GM12878 (cell line): Measurements from ENCODE around the gene SLC2A4. TPM values are rescaled to one million over a fixed set of nuclear protein-coding genes. Genes with fewer than 3 reads are reported as not detected.

ENCODE experiments used
- ATAC-seq: fragments of 200-7000 bp; cut with Tn5 transposase; 3 replicates; pipeline ENCODE4 v1.9.1; 2020; ENCODE audit warnings: mild to moderate bottlenecking, moderate library complexity
- BruUV-seq: library from RNA; stranded (reverse); fragments of 400-500 nt; replicated peaks from 2 replicates; lab custom pipeline; 2021; lab: Mats Ljungman, UMichigan
- CTCF ChIA-PET: fragments of 300-600 bp; sonication (Branson Sonifier 250); formaldehyde crosslinking; extraction: SDS; loops from one replicate; lab custom pipeline; 2021; ENCODE audit warnings: inconsistent platforms; lab: Yijun Ruan, JAX
- POLR2A ChIA-PET: fragments of 350-600 bp; formaldehyde crosslinking; extraction: SDS; loops from one replicate; lab custom pipeline; 2021; ENCODE audit warnings: inconsistent platforms; lab: Charles Lee
- RAD21 ChIA-PET: fragments of 300-600 bp; sonication (Branson Sonifier 250); formaldehyde crosslinking; loops from one replicate; lab custom pipeline; 2023; ENCODE audit warnings: antibody characterized with exemption; ENCODE audit not compliant: unreplicated experiment; lab: Charles Lee
- SMC1A ChIA-PET: fragments of 300-600 bp; sonication (Branson Sonifier 250); formaldehyde crosslinking; loops from one replicate; lab custom pipeline; 2023; ENCODE audit not compliant: unreplicated experiment, uncharacterized antibody; lab: Charles Lee
- DNase-seq: peaks from one replicate; pipeline ENCODE4 v3.0.0-alpha.2; 2011; ENCODE audit warnings: low read depth, low spot score
- FAIRE-seq: peaks from 3 replicates; lab custom pipeline; 2011; peaks lifted over from hg19 to GRCh38; lab: Jason Lieb, UNC
- H2AFZ ChIP-seq: 2 replicates; pipeline ENCODE4 v1.6.0; 2011; ENCODE audit warnings: low read depth, low read length, control low read depth; ENCODE audit not compliant: control insufficient read depth
- H3K27ac ChIP-seq: 2 replicates; pipeline ENCODE4 v1.5.1; 2011; ENCODE audit warnings: control low read depth; ENCODE audit not compliant: control insufficient read depth, insufficient read depth
- H3K27me3 ChIP-seq, 2 experiments: replicated peaks in 1 of 2; 2 replicates each; pipeline versions ENCODE4 v1.6.0 to v1.6.1; 2011; ENCODE audit warnings: low read length in 1 of 2; ENCODE audit not compliant: control insufficient read depth in 2 of 2, insufficient read depth in 2 of 2
- H3K36me3 ChIP-seq, 2 experiments: 2 replicates each; pipeline ENCODE4 v1.5.1; 2011; ENCODE audit warnings: low read length in 1 of 2; ENCODE audit not compliant: control insufficient read depth in 2 of 2, insufficient read depth in 2 of 2
- H3K4me1 ChIP-seq: 2 replicates; pipeline ENCODE4 v1.6.1; 2011; ENCODE audit warnings: mild to moderate bottlenecking, low read length, moderate library complexity, mixed read lengths; ENCODE audit not compliant: control insufficient read depth, insufficient read depth
- H3K4me2 ChIP-seq: 2 replicates; pipeline ENCODE4 v1.6.0; 2011; ENCODE audit warnings: control low read depth; ENCODE audit not compliant: control insufficient read depth, insufficient read depth
- H3K4me3 ChIP-seq: fragments of 200-600 bp; sonication (generic); 2 replicates; pipeline ENCODE4 v1.5.1; 2016
- H3K79me2 ChIP-seq: 2 replicates; pipeline ENCODE4 v1.6.0; 2011; ENCODE audit warnings: low read length; ENCODE audit not compliant: control insufficient read depth, insufficient read depth
- H3K9ac ChIP-seq: 2 replicates; pipeline ENCODE4 v1.8.0; 2011; ENCODE audit warnings: low read length, control low read depth, mixed read lengths; ENCODE audit not compliant: control insufficient read depth, insufficient read depth
- H3K9me3 ChIP-seq: replicated peaks from 3 replicates; pipeline ENCODE4 v1.5.1; 2011; ENCODE audit warnings: mild to moderate bottlenecking, low read length; ENCODE audit not compliant: control insufficient read depth, insufficient read depth
- H4K20me1 ChIP-seq: 2 replicates; pipeline ENCODE4 v1.6.0; 2011; ENCODE audit not compliant: control insufficient read depth, insufficient read depth
- BCL3 ChIP-seq: IDR thresholded peaks from 2 replicates; pipeline ENCODE4 v1.6.1; 2011; ENCODE audit warnings: borderline replicate concordance, low read depth, mild to moderate bottlenecking, moderate library complexity, low read length; ENCODE audit not compliant: insufficient read depth, poor library complexity, severe bottlenecking
- BCLAF1 ChIP-seq: fragments of 450-650 bp; IDR thresholded peaks from 2 replicates; pipeline ENCODE4 v1.6.1; 2017; ENCODE audit warnings: antibody characterized with exemption, mild to moderate bottlenecking, moderate library complexity
- CBX5 ChIP-seq: sonication (generic); IDR thresholded peaks from 2 replicates; pipeline ENCODE4 v1.6.1; 2016; ENCODE audit warnings: low read depth, moderate library complexity, mild to moderate bottlenecking, inconsistent platforms
- CEBPB ChIP-seq, 2 experiments: fragments of 150-350 bp in 1 of 2; IDR thresholded peaks; 2 replicates each; pipeline ENCODE4 v1.6.1; 2012 to 2014; ENCODE audit warnings: low read depth in 2 of 2, low read length in 2 of 2, borderline replicate concordance in 1 of 2, inconsistent platforms in 1 of 2
- CREM ChIP-seq: IDR thresholded peaks from 2 replicates; pipeline ENCODE4 v1.6.1; 2014; ENCODE audit warnings: antibody characterized with exemption, low read depth
- ETV6 ChIP-seq, 2 experiments: fragments of 450-650 bp in 1 of 2; IDR thresholded peaks in 1 of 2; conservative IDR thresholded peaks in 1 of 2; 2 replicates each; pipeline ENCODE4 v1.6.1; 2014; ENCODE audit warnings: antibody characterized with exemption in 1 of 2, borderline replicate concordance in 1 of 2, low read depth in 1 of 2, mild to moderate bottlenecking in 1 of 2, moderate library complexity in 1 of 2
- FOS ChIP-seq: IDR thresholded peaks from 3 replicates; pipeline ENCODE4 v1.6.1; 2011; ENCODE audit warnings: borderline replicate concordance; ENCODE audit not compliant: insufficient read length; ENCODE audit errors: extremely low read depth
- HDAC2 ChIP-seq: fragments of 200-600 bp; sonication (generic); IDR thresholded peaks from 2 replicates; pipeline ENCODE4 v1.6.1; 2017
- PAX8 ChIP-seq: fragments of 450-650 bp; IDR thresholded peaks from 2 replicates; pipeline ENCODE4 v1.6.1; 2017; ENCODE audit warnings: mild to moderate bottlenecking, moderate library complexity
- RBBP5 ChIP-seq: fragments of 200-600 bp; sonication (generic); conservative IDR thresholded peaks from 2 replicates; pipeline ENCODE4 v1.6.1; 2016
- SMAD5 ChIP-seq: IDR thresholded peaks from 2 replicates; pipeline ENCODE4 v1.6.1; 2016; ENCODE audit warnings: antibody characterized with exemption, low read depth
- YY1 ChIP-seq: IDR thresholded peaks from 2 replicates; pipeline ENCODE4 v1.6.1; 2011; ENCODE audit warnings: low read depth, mild to moderate bottlenecking, low read length
- ZBED1 ChIP-seq: IDR thresholded peaks from 2 replicates; pipeline ENCODE4 v1.6.1; 2016; ENCODE audit warnings: borderline replicate concordance
- whole genome bisulfite sequencing: methylation state at CpG from one replicate; pipeline ENCODE4 v1.1.6; 2016; ENCODE audit warnings: low lambda C conversion rate; ENCODE audit not compliant: insufficient replicate concordance, insufficient coverage; ENCODE audit errors: missing lambda C conversion rate; 5-methylcytosine and 5-hydroxymethylcytosine counted together
- in situ Hi-C: fragments of 300-500 bp; cut with MboI; formaldehyde crosslinking; loops from 9 replicates; pipeline ENCODE4 v1.14.3; 2018; ENCODE audit warnings: mixed read lengths
- intact Hi-C: fragments of 100-400 bp; cut with micrococcal nuclease; formaldehyde crosslinking; loops from one replicate; pipeline ENCODE4 v1.14.2; 2022; ENCODE audit not compliant: unreplicated experiment
- polyA plus RNA-seq, 11 experiments: library from polyadenylated mRNA; depleted of rRNA in 4 of 11; unstranded in 6 of 11; stranded (reverse) in 5 of 11; fragments of >200 nt; fragmentation: Nextera tagmentation in 4 of 11; fragmentation: Illumina TruSeq in 1 of 11; extraction: Ambion mirVana in 4 of 11; extraction: Trizol in 1 of 11; gene quantifications; 1 replicate in 1 of 11; 2 replicates in 10 of 11; pipeline versions ENCODE4 v1.2.1 to v1.2.3, GENCODE V29; 2011 to 2016; ENCODE audit warnings: inconsistent platforms in 2 of 11, missing spikeins in 2 of 11, low read depth in 1 of 11
- total RNA-seq, 4 experiments: library from RNA; depleted of rRNA in 3 of 4; stranded (reverse); fragments of >200 nt in 3 of 4; fragmentation: Illumina TruSeq in 1 of 4; extraction: Trizol in 1 of 4; gene quantifications; 2 replicates each; pipeline versions ENCODE4 v1.2.1 to v1.2.3, GENCODE V29; 2013 to 2021
- TF ChIP-seq, protein P1 (sequence below): IDR thresholded peaks from 2 replicates; pipeline ENCODE4 v1.6.1; 2011; ENCODE audit warnings: low read depth, low read length, improper control_type of control experiment, borderline replicate concordance
- TF ChIP-seq, protein P2 (sequence below): fragments of 450-650 bp; formaldehyde crosslinking; IDR thresholded peaks from 2 replicates; pipeline ENCODE4 v1.5.0; 2022; ENCODE audit warnings: mild to moderate bottlenecking, missing genetic modification characterization

Gene SLC2A4
- total and polyA plus RNA-seq, 10 of the 15 experiments (the other 5 are each of a cell fraction or from before 2014, with no cell fraction given): 0.03 to 0.23 (median 0.04) TPM; not detected in 4

GRCh38 chr17:7293159-7293558 is 11.6 kb downstream of the SLC2A4 start:
- 76% methylated on average over 11 of the region's 11 CpGs for WGBS
- Histone ChIP-seq H4K20me1 (no peaks in the 10 kb centered on the region), H3K36me3 (no peaks in the 10 kb centered on the region), H3K9me3 (no peaks in the 10 kb centered on the region), H3K27ac (no peak overlapping the region), H3K4me1 (peaks cover 3% of the 10 kb centered on the region), H3K4me3 (no peak overlapping the region), H3K4me2 (no peak overlapping the region), H3K79me2 (no peaks in the 10 kb centered on the region), H3K9ac (no peak overlapping the region), H3K27me3 (peaks cover 3 to 5% of the 10 kb centered on the region in 2 experiments), H2AFZ (no peak overlapping the region)
- ChIA-PET RAD21 (interaction anchor here (1.0 kb wide), 1 partner anchor 72 kb away, joined by 4 read pairs; no protein-coding TSS in a partner anchor), CTCF (interaction anchor here (2.3 to 2.6 kb wide), 2 partner anchors 72 to 247 kb away, joined by 6 to 8 read pairs; no protein-coding TSS in a partner anchor), POLR2A (no interaction called here), SMC1A (interaction anchor here (0.9 kb wide), 1 partner anchor 72 kb away, joined by 3 read pairs; no protein-coding TSS in a partner anchor)
- intact Hi-C loops (no loop called here), in situ Hi-C loops (no loop called here)
- DNase-seq: no peak
- BruUV-seq: no TSS peak
- no peak for FAIRE-seq
- ATAC-seq: no peak
- TF ChIP-seq CREM (no peak), HDAC2 (no peak), BCLAF1 (no peak), ETV6 (conservative IDR thresholded peaks at IDR 0.05 in 1 of 2, IDR thresholded peaks at IDR 0.05 in 1 of 2; ENCODE audit: borderline replicate concordance in 1 of 2, low read depth in 1 of 2) (no peak), CEBPB (IDR thresholded peaks at IDR 0.05; ENCODE audit: borderline replicate concordance in 1 of 2, low read depth in 2 of 2, low read length in 2 of 2) (no peak), RBBP5 (no peak), ZBED1 (no peak), CBX5 (no peak), SMAD5 (no peak), BCL3 (no peak), PAX8 (no peak), FOS (no peak), YY1 (no peak)
- TF ChIP-seq, protein P1, sequence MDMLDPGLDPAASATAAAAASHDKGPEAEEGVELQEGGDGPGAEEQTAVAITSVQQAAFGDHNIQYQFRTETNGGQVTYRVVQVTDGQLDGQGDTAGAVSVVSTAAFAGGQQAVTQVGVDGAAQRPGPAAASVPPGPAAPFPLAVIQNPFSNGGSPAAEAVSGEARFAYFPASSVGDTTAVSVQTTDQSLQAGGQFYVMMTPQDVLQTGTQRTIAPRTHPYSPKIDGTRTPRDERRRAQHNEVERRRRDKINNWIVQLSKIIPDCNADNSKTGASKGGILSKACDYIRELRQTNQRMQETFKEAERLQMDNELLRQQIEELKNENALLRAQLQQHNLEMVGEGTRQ: no peak
- TF ChIP-seq, protein P2, sequence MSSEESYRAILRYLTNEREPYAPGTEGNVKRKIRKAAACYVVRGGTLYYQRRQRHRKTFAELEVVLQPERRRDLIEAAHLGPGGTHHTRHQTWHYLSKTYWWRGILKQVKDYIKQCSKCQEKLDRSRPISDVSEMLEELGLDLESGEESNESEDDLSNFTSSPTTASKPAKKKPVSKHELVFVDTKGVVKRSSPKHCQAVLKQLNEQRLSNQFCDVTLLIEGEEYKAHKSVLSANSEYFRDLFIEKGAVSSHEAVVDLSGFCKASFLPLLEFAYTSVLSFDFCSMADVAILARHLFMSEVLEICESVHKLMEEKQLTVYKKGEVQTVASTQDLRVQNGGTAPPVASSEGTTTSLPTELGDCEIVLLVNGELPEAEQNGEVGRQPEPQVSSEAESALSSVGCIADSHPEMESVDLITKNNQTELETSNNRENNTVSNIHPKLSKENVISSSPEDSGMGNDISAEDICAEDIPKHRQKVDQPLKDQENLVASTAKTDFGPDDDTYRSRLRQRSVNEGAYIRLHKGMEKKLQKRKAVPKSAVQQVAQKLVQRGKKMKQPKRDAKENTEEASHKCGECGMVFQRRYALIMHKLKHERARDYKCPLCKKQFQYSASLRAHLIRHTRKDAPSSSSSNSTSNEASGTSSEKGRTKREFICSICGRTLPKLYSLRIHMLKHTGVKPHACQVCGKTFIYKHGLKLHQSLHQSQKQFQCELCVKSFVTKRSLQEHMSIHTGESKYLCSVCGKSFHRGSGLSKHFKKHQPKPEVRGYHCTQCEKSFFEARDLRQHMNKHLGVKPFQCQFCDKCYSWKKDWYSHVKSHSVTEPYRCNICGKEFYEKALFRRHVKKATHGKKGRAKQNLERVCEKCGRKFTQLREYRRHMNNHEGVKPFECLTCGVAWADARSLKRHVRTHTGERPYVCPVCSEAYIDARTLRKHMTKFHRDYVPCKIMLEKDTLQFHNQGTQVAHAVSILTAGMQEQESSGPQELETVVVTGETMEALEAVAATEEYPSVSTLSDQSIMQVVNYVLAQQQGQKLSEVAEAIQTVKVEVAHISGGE (CRISPR knock-in tag): no peak
